Activated CD4-positive, alpha-beta memory T cell treated with anti-CD3 and anti-CD28 coated beads for 36 hours (primary cell): Measurements from ENCODE around the gene HIRIP3. TPM values are rescaled to one million over a fixed set of nuclear protein-coding genes. Genes with fewer than 3 reads are reported as not detected.
"Not testable (repeated sequence)": the region's sequence is repeated elsewhere in the genome, so short reads cannot be mapped to it uniquely, and the experiment has no call there.

Experiments used
- CTCF ChIA-PET: fragments of 350-600 bp; sonication (Branson Sonifier 250); formaldehyde crosslinking; loops from one replicate; lab custom pipeline; 2021; ENCODE audit warnings: antibody characterized with exemption, inconsistent platforms; lab: Charles Lee
- POLR2A ChIA-PET: fragments of 350-600 bp; sonication (Branson Sonifier 250); formaldehyde crosslinking; loops from one replicate; lab custom pipeline; 2021; ENCODE audit warnings: antibody characterized with exemption; lab: Charles Lee
- DNase-seq: peaks from one replicate; pipeline ENCODE4 v3.0.0-alpha.2; 2020
- H3K27ac Mint-ChIP-seq: one replicate; pipeline ENCODE4 v1.8.0; 2021; ENCODE audit warnings: mixed read lengths
- H3K27me3 Mint-ChIP-seq: one replicate; pipeline ENCODE4 v1.8.0; 2021; ENCODE audit warnings: mixed read lengths
- H3K36me3 Mint-ChIP-seq: one replicate; pipeline ENCODE4 v1.8.0; 2021; ENCODE audit warnings: mixed read lengths
- H3K4me1 Mint-ChIP-seq: one replicate; pipeline ENCODE4 v1.8.0; 2021; ENCODE audit warnings: low read depth, mixed read lengths
- H3K4me3 Mint-ChIP-seq: one replicate; pipeline ENCODE4 v1.8.0; 2021; ENCODE audit warnings: mild to moderate bottlenecking, mixed read lengths
- H3K9me3 Mint-ChIP-seq: one replicate; pipeline ENCODE4 v1.8.0; 2021; ENCODE audit warnings: mixed read lengths
- intact Hi-C: fragments of 100-400 bp; cut with micrococcal nuclease; formaldehyde crosslinking; loops from one replicate; pipeline ENCODE4 v1.15.1; 2023
- total RNA-seq, 2 experiments: library from RNA; stranded (reverse); gene quantifications; one replicate each; pipeline ENCODE4 v1.2.3, GENCODE V29; 2021

The HIRIP3 gene
- total RNA-seq, 2 experiments from 2014 or later: 40.5 to 40.6 TPM

DNA sequence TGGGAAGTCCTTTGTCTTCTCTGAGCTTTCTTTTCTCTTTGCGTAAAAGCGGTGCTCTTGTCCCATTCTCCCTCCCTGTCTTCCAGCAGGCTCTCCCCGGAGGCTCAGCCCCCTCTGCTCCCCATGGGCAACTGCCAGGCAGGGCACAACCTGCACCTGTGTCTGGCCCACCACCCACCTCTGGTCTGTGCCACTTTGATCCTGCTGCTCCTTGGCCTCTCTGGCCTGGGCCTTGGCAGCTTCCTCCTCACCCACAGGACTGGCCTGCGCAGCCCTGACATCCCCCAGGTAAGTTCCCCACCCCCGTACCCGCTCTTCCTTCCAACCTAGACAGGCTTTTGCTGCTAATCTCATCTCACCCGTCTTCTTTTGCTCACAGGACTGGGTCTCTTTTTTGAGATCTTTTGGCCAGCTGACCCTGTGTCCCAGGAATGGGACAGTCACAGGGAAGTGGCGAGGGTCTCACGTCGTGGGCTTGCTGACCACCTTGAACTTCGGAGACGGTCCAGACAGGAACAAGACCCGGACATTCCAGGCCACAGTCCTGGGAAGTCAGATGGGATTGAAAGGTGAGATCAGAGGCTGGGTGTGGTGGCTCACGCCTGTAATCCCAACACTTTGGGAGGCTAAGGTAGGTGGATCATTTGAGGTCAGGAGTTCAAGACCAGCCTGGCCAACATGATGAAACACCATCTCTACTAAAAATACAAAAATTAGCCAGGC, 32.2 kb downstream of the HIRIP3 start:
- ChIA-PET POLR2A (interaction anchor here (1.2 to 2.7 kb wide), 4 partner anchors 10 to 46 kb away, joined by 3 to 25 read pairs (median 6); partner anchors contain the start of genes KCTD13 and TAOK2), CTCF (interaction anchor here (1.3 kb wide), 1 partner anchor 43 kb away, joined by 3 read pairs; no protein-coding TSS in a partner anchor)

DNA sequence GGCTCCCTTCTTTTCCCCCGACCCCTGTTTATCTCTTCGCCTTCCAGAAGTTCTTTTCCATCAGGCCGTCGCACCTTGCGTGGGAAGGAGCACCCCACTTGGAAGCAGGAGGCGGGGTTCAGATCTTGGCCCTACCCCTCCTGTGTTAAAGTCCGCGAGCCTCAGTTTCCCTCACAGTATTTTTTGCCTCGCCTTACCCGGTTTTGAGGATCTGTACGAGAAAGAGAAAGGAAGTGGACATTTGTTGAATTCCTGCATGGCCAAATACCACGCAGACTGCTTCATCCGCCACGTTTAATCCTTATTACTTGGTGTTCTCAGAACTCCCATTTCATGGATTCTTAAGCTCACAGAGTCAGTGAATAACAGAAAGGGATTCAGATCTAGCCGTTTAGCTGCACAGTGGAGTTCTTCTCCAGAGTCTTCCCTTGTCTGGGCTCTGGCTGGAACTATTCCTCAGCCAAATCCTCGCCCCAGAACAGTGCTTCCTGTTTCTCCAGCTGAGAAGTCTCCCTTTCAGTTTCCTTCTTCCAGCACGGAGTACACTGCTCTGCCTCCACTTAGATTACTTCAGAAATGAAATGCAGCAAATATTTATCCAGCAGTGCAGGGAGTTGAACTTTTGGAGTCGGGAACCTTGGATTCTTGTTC, 32.9 kb downstream of the HIRIP3 start:
- POLR2A ChIA-PET: interaction anchor here (1.5 to 2.7 kb wide), 3 partner anchors 11 to 46 kb away, joined by 3 to 25 read pairs (median 8); partner anchors contain the start of genes KCTD13 and TAOK2
- no peaks in the 10 kb centered on the region for H3K9me3 Mint-ChIP-seq

More for the DNA sequence above, 32.2 kb downstream of the HIRIP3 start:
- Mint-ChIP-seq H3K9me3 (no peaks in the 10 kb centered on the region), H3K4me1 (peaks cover 16% of the 10 kb centered on the region), H3K27me3 (no peaks in the 10 kb centered on the region), H3K27ac (peak overlapping the region; percentile 60), H3K36me3 (peaks cover 2% of the 10 kb centered on the region), H3K4me3 (peak overlapping the region; percentile 85)
- intact Hi-C loops: loop anchor here (5.0 kb wide), 2 partner anchors 34 to 36 kb away; partner anchors contain the start of genes HIRIP3, INO80E and KCTD13
- no peak for DNase-seq

GRCh38 chr16:29961479-29962343, 33.7 kb downstream of the HIRIP3 start, which contains the start of gene TMEM219:
TSS of gene TMEM219 (plus strand) at chr16:29962079. CDS start at chr16:29963144, 1,065 bp downstream.
- peak within 1 kb of the TSS; percentile 83 for H3K27ac Mint-ChIP-seq
- ChIA-PET CTCF (interaction anchor here (0.5 to 1.9 kb wide), 12 partner anchors 11 to 239 kb away, joined by 3 to 13 read pairs (median 4); partner anchors contain the start of genes CDIPT, KCTD13 and TAOK2), POLR2A (interaction anchor here (0.5 to 2.7 kb wide), 5 partner anchors 11 to 222 kb away, joined by 3 to 25 read pairs (median 6); partner anchors contain the start of genes CORO1A, HIRIP3, KCTD13 and TAOK2)
- H3K9me3 Mint-ChIP-seq: no peaks in the 10 kb centered on the region
- DNase-seq: peak; percentile 94
- intact Hi-C loops: loop anchor here (1.0 to 5.0 kb wide), 4 partner anchors 12 to 98 kb away; partner anchors contain the start of genes CDIPT, HIRIP3, INO80E and KCTD13
- peaks cover 1% of the 10 kb centered on the region for H3K36me3 Mint-ChIP-seq
- H3K27me3 Mint-ChIP-seq: no peaks in the 10 kb centered on the region
- peaks cover 16% of the 10 kb centered on the region for H3K4me1 Mint-ChIP-seq
- H3K4me3 Mint-ChIP-seq: peak within 1 kb of the TSS; percentile 85

More for the DNA sequence above, 32.9 kb downstream of the HIRIP3 start:
- Mint-ChIP-seq H3K27ac (peak overlapping the region; percentile 83), H3K36me3 (peaks cover 1% of the 10 kb centered on the region), H3K4me1 (peaks cover 16% of the 10 kb centered on the region), H3K4me3 (peak overlapping the region; percentile 85), H3K27me3 (no peaks in the 10 kb centered on the region)
- intact Hi-C loops: loop anchor here (1.0 to 5.0 kb wide), 3 partner anchors 11 to 35 kb away; partner anchors contain the start of genes HIRIP3, INO80E, KCTD13 and TAOK2
- CTCF ChIA-PET: interaction anchor here (0.6 to 1.9 kb wide), 9 partner anchors 10 to 240 kb away, joined by 3 to 13 read pairs (median 3); partner anchors contain the start of genes KCTD13 and TAOK2
- no peak for DNase-seq

DNA sequence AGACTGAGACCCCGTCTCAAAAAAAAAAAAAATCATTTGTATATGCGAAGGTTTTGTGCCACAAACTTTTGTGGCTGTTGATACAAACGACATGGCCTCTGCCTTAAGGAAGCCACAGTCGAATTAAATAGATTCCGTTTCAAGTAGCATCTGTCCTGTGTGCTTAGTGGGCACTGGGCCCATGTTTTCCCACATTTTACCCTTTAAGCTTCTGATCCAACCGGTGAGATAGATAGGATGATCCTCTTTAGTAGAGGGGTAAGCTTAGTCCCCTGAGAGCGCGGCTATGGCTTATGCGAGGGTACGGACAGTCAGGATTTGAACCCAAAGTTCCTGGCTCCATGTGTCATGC, 34.3 kb downstream of the HIRIP3 start:
- intact Hi-C loops: loop anchor here (1.0 to 5.0 kb wide), 3 partner anchors 34 to 98 kb away; partner anchors contain the start of genes CDIPT, HIRIP3, INO80E and KCTD13
- Mint-ChIP-seq H3K27ac (peak overlapping the region; percentile 81), H3K4me3 (peak overlapping the region; percentile 79), H3K36me3 (peaks cover under 1% of the 10 kb centered on the region), H3K9me3 (no peaks in the 10 kb centered on the region), H3K4me1 (peaks cover 16% of the 10 kb centered on the region), H3K27me3 (no peaks in the 10 kb centered on the region)
- ChIA-PET POLR2A (interaction anchor here (0.6 to 2.7 kb wide), 4 partner anchors 12 to 261 kb away, joined by 3 to 25 read pairs (median 7); partner anchors contain the start of genes HIRIP3, KCTD13 and TAOK2), CTCF (interaction anchor here (0.5 to 1.9 kb wide), 9 partner anchors 11 to 239 kb away, joined by 3 to 13 read pairs (median 4); partner anchors contain the start of genes CDIPT, KCTD13 and TAOK2)
- DNase-seq: no peak

GRCh38 chr16:29959821-29960220, 35.6 kb downstream of the HIRIP3 start:
- H3K27me3 Mint-ChIP-seq, H3K27ac Mint-ChIP-seq, H3K9me3 Mint-ChIP-seq, CTCF ChIA-PET, DNase-seq, H3K36me3 Mint-ChIP-seq, POLR2A ChIA-PET, H3K4me3 Mint-ChIP-seq: not testable (repeated sequence)
- peaks cover 16% of the 10 kb centered on the region for H3K4me1 Mint-ChIP-seq
- intact Hi-C loops: loop anchor here (5.0 kb wide), 2 partner anchors 33 to 37 kb away; partner anchors contain the start of genes HIRIP3, INO80E and KCTD13

GRCh38 chr16:29959293-29959692, 36.1 kb downstream of the HIRIP3 start:
- intact Hi-C loops: no loop called here
- ChIA-PET CTCF (no interaction called here), POLR2A (no interaction called here)
- Mint-ChIP-seq H3K27me3 (no peaks in the 10 kb centered on the region), H3K36me3 (no peaks in the 10 kb centered on the region), H3K9me3 (no peaks in the 10 kb centered on the region), H3K4me1 (peaks cover 16% of the 10 kb centered on the region), H3K27ac (no peak overlapping the region), H3K4me3 (no peak overlapping the region)
- DNase-seq: no peak

GRCh38 chr16:29958756-29959155, 36.7 kb downstream of the HIRIP3 start:
- no peaks in the 10 kb centered on the region for H3K27me3 Mint-ChIP-seq
- CTCF ChIA-PET: no interaction called here
- intact Hi-C loops: no loop called here
- DNase-seq: no peak
- no peaks in the 10 kb centered on the region for H3K36me3 Mint-ChIP-seq
- no peaks in the 10 kb centered on the region for H3K9me3 Mint-ChIP-seq
- H3K27ac Mint-ChIP-seq: no peak overlapping the region
- POLR2A ChIA-PET: no interaction called here
- peaks cover 16% of the 10 kb centered on the region for H3K4me1 Mint-ChIP-seq
- H3K4me3 Mint-ChIP-seq: no peak overlapping the region

- intact Hi-C loops: no loop called here
- no peaks in the 10 kb centered on the region for H3K36me3 Mint-ChIP-seq
- DNase-seq: no peak
- ChIA-PET POLR2A (no interaction called here), CTCF (interaction anchor here (1.1 to 1.4 kb wide), 3 partner anchors 81 to 252 kb away, joined by 3 read pairs; no protein-coding TSS in a partner anchor)
- H3K4me3 Mint-ChIP-seq: no peak overlapping the region
- no peaks in the 10 kb centered on the region for H3K27me3 Mint-ChIP-seq
- H3K4me1 Mint-ChIP-seq: no peaks in the 10 kb centered on the region
- peaks cover 3% of the 10 kb centered on the region for H3K9me3 Mint-ChIP-seq
- no peak overlapping the region for H3K27ac Mint-ChIP-seq
Measured at GRCh38 chr16:29951625-29952365, 43.6 kb downstream of the HIRIP3 start.

GRCh38 chr16:29950806-29951461, 44.5 kb downstream of the HIRIP3 start:
- CTCF ChIA-PET: interaction anchor here (1.1 to 1.4 kb wide), 3 partner anchors 82 to 251 kb away, joined by 3 read pairs; no protein-coding TSS in a partner anchor
- intact Hi-C loops: no loop called here

GRCh38 chr16:29947897-29948296, 47.5 kb downstream of the HIRIP3 start:
- H3K27ac Mint-ChIP-seq: no peak overlapping the region
- peaks cover 3% of the 10 kb centered on the region for H3K9me3 Mint-ChIP-seq
- intact Hi-C loops: no loop called here
- CTCF ChIA-PET: interaction anchor here (0.6 to 0.9 kb wide), 3 partner anchors 22 to 260 kb away, joined by 3 read pairs; partner anchors contain the start of gene KCTD13
- DNase-seq: no peak
- H3K4me1 Mint-ChIP-seq: no peaks in the 10 kb centered on the region
- H3K4me3 Mint-ChIP-seq: no peak overlapping the region
- no peaks in the 10 kb centered on the region for H3K27me3 Mint-ChIP-seq
- POLR2A ChIA-PET: no interaction called here
- no peaks in the 10 kb centered on the region for H3K36me3 Mint-ChIP-seq

More at GRCh38 chr16:29950806-29951461, 44.5 kb downstream of the HIRIP3 start:
- Mint-ChIP-seq H3K36me3 (no peaks in the 10 kb centered on the region), H3K4me3 (no peak overlapping the region), H3K27ac (no peak overlapping the region), H3K4me1 (no peaks in the 10 kb centered on the region), H3K27me3 (no peaks in the 10 kb centered on the region), H3K9me3 (peaks cover 3% of the 10 kb centered on the region)
- POLR2A ChIA-PET: no interaction called here
- no peak for DNase-seq
